A549 (cell line): ENCODE results near the gene KRABD2.

Experiments used
- BHLHE40 ChIP-seq: IDR thresholded peaks from 2 replicates; pipeline ENCODE4 v1.6.1; 2012; ENCODE audit warnings: low read depth, low read length, inconsistent platforms
- CTCF ChIP-seq: fragments of >200 bp; sonication (Bioruptor Twin); formaldehyde crosslinking; IDR thresholded peaks from 3 replicates; pipeline ENCODE4 v1.5.1; 2016
- HDAC2 ChIP-seq: fragments of 200-600 bp; sonication (generic); IDR thresholded peaks from 2 replicates; pipeline ENCODE4 v1.6.1; 2016
- HMGXB4 ChIP-seq: fragments of 250-450 bp; sonication (Bioruptor Pico); IDR thresholded peaks from 2 replicates; pipeline ENCODE4 v1.5.0; 2021; ENCODE audit warnings: mild to moderate bottlenecking, moderate library complexity, borderline replicate concordance
- KDM1A ChIP-seq: fragments of 200-600 bp; sonication (generic); IDR thresholded peaks from 2 replicates; pipeline ENCODE4 v1.6.1; 2016; ENCODE audit warnings: low read depth, mild to moderate bottlenecking
- REST ChIP-seq: fragments of 200-600 bp; sonication (generic); IDR thresholded peaks from 2 replicates; pipeline ENCODE4 v1.6.1; 2016; ENCODE audit warnings: antibody characterized with exemption, mild to moderate bottlenecking, moderate library complexity
- SMC3 ChIP-seq: fragments of >200 bp; sonication (Bioruptor Twin); formaldehyde crosslinking; IDR thresholded peaks from 3 replicates; pipeline ENCODE4 v1.6.1; 2018; ENCODE audit warnings: inconsistent platforms
- USF2 ChIP-seq: fragments of 450-650 bp; IDR thresholded peaks from 2 replicates; pipeline ENCODE4 v1.6.1; 2014; ENCODE audit warnings: antibody characterized with exemption
- ZSCAN20 ChIP-seq: fragments of 250-450 bp; sonication (Bioruptor Pico); IDR thresholded peaks from 2 replicates; pipeline ENCODE4 v1.8.0; 2022; ENCODE audit warnings: mild to moderate bottlenecking, moderate library complexity

- TF ChIP-seq CTCF = no peak
- TF ChIP-seq USF2 = no peak
- TF ChIP-seq HDAC2 = no peak
- no peak for TF ChIP-seq BHLHE40
- no peak for TF ChIP-seq SMC3
- TF ChIP-seq REST = no peak
- TF ChIP-seq HMGXB4 (CRISPR knock-in tag) = no peak
- no peak for TF ChIP-seq ZSCAN20
- TF ChIP-seq KDM1A = no peak
These were observed 6.6 kb downstream of the KRABD2 start for GRCh38 chr17:8369944-8370343.
